PC-3 (cell line): Measurements from ENCODE around the gene CHRM2. TPM values are rescaled to one million over a fixed set of nuclear protein-coding genes. Genes with fewer than 3 reads are reported as not detected.

Experiments
- ATAC-seq: fragments of 200-7000 bp; cut with Tn5 transposase; 2 replicates; pipeline ENCODE4 v1.9.1; 2020; ENCODE audit warnings: mild to moderate bottlenecking, moderate library complexity
- BruUV-seq: library from RNA; stranded (reverse); fragments of 400-500 nt; replicated peaks from 2 replicates; lab custom pipeline; 2021; lab: Mats Ljungman, UMichigan
- CTCF ChIA-PET: fragments of 300-600 bp; sonication (Branson Sonifier 250); formaldehyde crosslinking; loops from one replicate; lab custom pipeline; 2022; ENCODE audit warnings: antibody characterized with exemption; lab: Charles Lee
- POLR2A ChIA-PET: fragments of 300-600 bp; sonication (Branson Sonifier 250); formaldehyde crosslinking; loops from one replicate; lab custom pipeline; 2022; ENCODE audit warnings: antibody characterized with exemption; ENCODE audit not compliant: unreplicated experiment; lab: Charles Lee
- DNase-seq: peaks from one replicate; pipeline ENCODE4 v3.0.0-alpha.2; 2015
- H2AFZ ChIP-seq: fragments of 300-600 bp; sonication (generic); 2 replicates; pipeline ENCODE4 v1.6.0; 2016; ENCODE audit warnings: antibody characterized with exemption, low read length
- H3F3A ChIP-seq: fragments of 300-600 bp; sonication (generic); one replicate; pipeline ENCODE4 v1.6.0; 2017; ENCODE audit warnings: antibody characterized with exemption, low read length, control low read depth, mild to moderate bottlenecking; ENCODE audit not compliant: unreplicated experiment
- H3K27ac ChIP-seq: fragments of 300-600 bp; sonication (generic); 2 replicates; pipeline ENCODE4 v1.5.1; 2016; ENCODE audit warnings: mild to moderate bottlenecking, low read length
- H3K27me3 ChIP-seq: fragments of 300-600 bp; sonication (generic); 2 replicates; pipeline ENCODE4 v1.6.1; 2016; ENCODE audit warnings: low read length, mixed read lengths
- H3K36me3 ChIP-seq: fragments of 300-600 bp; sonication (generic); 2 replicates; pipeline ENCODE4 v1.6.1; 2016; ENCODE audit warnings: low read depth, mixed run types, low read length, mixed read lengths
- H3K4me1 ChIP-seq: fragments of 300-600 bp; sonication (generic); 2 replicates; pipeline ENCODE4 v1.5.1; 2016; ENCODE audit warnings: low read length; ENCODE audit not compliant: insufficient read depth
- H3K4me2 ChIP-seq: fragments of 300-600 bp; sonication (generic); 2 replicates; pipeline ENCODE4 v1.6.0; 2016; ENCODE audit warnings: low read length
- H3K4me3 ChIP-seq: fragments of 300-600 bp; sonication (generic); 2 replicates; pipeline ENCODE4 v1.5.1; 2016; ENCODE audit warnings: mild to moderate bottlenecking, low read length, mixed read lengths
- H3K79me2 ChIP-seq: fragments of 300-600 bp; sonication (generic); 2 replicates; pipeline ENCODE4 v1.6.1; 2017; ENCODE audit warnings: low read length, mixed read lengths
- H3K9ac ChIP-seq: fragments of 300-600 bp; sonication (generic); 2 replicates; pipeline ENCODE4 v1.6.0; 2016; ENCODE audit warnings: mild to moderate bottlenecking, low read length
- H3K9me2 ChIP-seq: fragments of 300-600 bp; sonication (generic); replicated peaks from 2 replicates; pipeline ENCODE4 v1.6.1; 2016; ENCODE audit warnings: mixed run types, low read length, mixed read lengths
- H3K9me3 ChIP-seq: fragments of 300-600 bp; sonication (generic); 2 replicates; pipeline ENCODE4 v1.6.1; 2016; ENCODE audit warnings: low read length, mixed read lengths
- H4K20me1 ChIP-seq: fragments of 300-600 bp; sonication (generic); 2 replicates; pipeline ENCODE4 v1.6.1; 2016; ENCODE audit warnings: low read length, mixed read lengths
- CTCF ChIP-seq: fragments of 300-600 bp; sonication (generic); conservative IDR thresholded peaks from 2 replicates; pipeline ENCODE4 v1.5.1; 2017; ENCODE audit warnings: antibody characterized with exemption, low read depth, mild to moderate bottlenecking, low read length
- EZH2 ChIP-seq: fragments of 300-600 bp; sonication (generic); IDR thresholded peaks from one replicate; pipeline ENCODE4 v1.6.1; 2017; ENCODE audit warnings: antibody characterized with exemption, mild to moderate bottlenecking, low read length; ENCODE audit not compliant: unreplicated experiment
- EZH2phosphoT487 ChIP-seq: fragments of 300-600 bp; sonication (generic); IDR thresholded peaks from 2 replicates; pipeline ENCODE4 v1.6.1; 2018; ENCODE audit warnings: mild to moderate bottlenecking, antibody characterized with exemption, low read length, borderline replicate concordance
- intact Hi-C: fragments of 100-400 bp; cut with micrococcal nuclease; formaldehyde crosslinking; loops from 2 replicates; pipeline ENCODE4 v1.9.0; 2023
- total RNA-seq: library from RNA; depleted of rRNA; stranded (reverse); fragments of >200 nt; gene quantifications from 2 replicates; pipeline ENCODE4 v1.2.3, GENCODE V29; 2014

The CHRM2 gene
- total RNA-seq, 1 experiment from 2014 or later: not detected

- no peaks in the 10 kb centered on the region for H3K9me2 ChIP-seq
- H3K9me3 ChIP-seq: no peaks in the 10 kb centered on the region
- ATAC-seq: no peak
- no peak for DNase-seq
- H4K20me1 ChIP-seq: no peaks in the 10 kb centered on the region
- H3K36me3 ChIP-seq: no peaks in the 10 kb centered on the region
- H3K27me3 ChIP-seq: peaks cover 20% of the 10 kb centered on the region
- no peak overlapping the region for H3K4me3 ChIP-seq
- H3K27ac ChIP-seq: no peak overlapping the region
- no peak overlapping the region for H3K4me2 ChIP-seq
- H3K9ac ChIP-seq: no peak overlapping the region
- H3K79me2 ChIP-seq: no peaks in the 10 kb centered on the region
- no peaks in the 10 kb centered on the region for H3K4me1 ChIP-seq
- intact Hi-C loops: no loop called here
- ChIA-PET CTCF (no interaction called here), POLR2A (no interaction called here)
- no peaks in the 10 kb centered on the region for H3F3A ChIP-seq
- H2AFZ ChIP-seq: no peak overlapping the region
- no peak for TF ChIP-seq CTCF
- TF ChIP-seq EZH2phosphoT487: no peak
- no peak for TF ChIP-seq EZH2
- no TSS peak for BruUV-seq
These were observed 8.6 kb upstream of the CHRM2 start for GRCh38 chr7:136859803-136860202.

- no peaks in the 10 kb centered on the region for H3F3A ChIP-seq
- no peak for DNase-seq
- intact Hi-C loops: no loop called here
- no peaks in the 10 kb centered on the region for H3K9me2 ChIP-seq
- ChIA-PET CTCF (no interaction called here), POLR2A (no interaction called here)
- no peaks in the 10 kb centered on the region for H3K36me3 ChIP-seq
- TF ChIP-seq EZH2phosphoT487 (no peak), EZH2 (no peak), CTCF (no peak)
- BruUV-seq: no TSS peak
- no peak overlapping the region for H3K27ac ChIP-seq
- H2AFZ ChIP-seq: no peak overlapping the region
- no peak overlapping the region for H3K9ac ChIP-seq
- no peak overlapping the region for H3K4me3 ChIP-seq
- no peaks in the 10 kb centered on the region for H3K9me3 ChIP-seq
- H3K4me2 ChIP-seq: no peak overlapping the region
- H3K27me3 ChIP-seq: peaks cover 66% of the 10 kb centered on the region
- no peak for ATAC-seq
- H3K79me2 ChIP-seq: no peaks in the 10 kb centered on the region
- H4K20me1 ChIP-seq: no peaks in the 10 kb centered on the region
- H3K4me1 ChIP-seq: no peaks in the 10 kb centered on the region
These were observed 3.2 kb upstream of the CHRM2 start for GRCh38 chr7:136865236-136865635.

GRCh38 chr7:136865777-136866176 lies 2.7 kb upstream of the CHRM2 start:
- Histone ChIP-seq H3F3A (no peaks in the 10 kb centered on the region), H3K9me2 (no peaks in the 10 kb centered on the region), H3K36me3 (no peaks in the 10 kb centered on the region), H2AFZ (no peak overlapping the region), H3K4me2 (no peak overlapping the region), H3K27me3 (peaks cover 71% of the 10 kb centered on the region), H3K9ac (no peak overlapping the region), H3K27ac (no peak overlapping the region), H3K4me1 (no peaks in the 10 kb centered on the region), H3K9me3 (no peaks in the 10 kb centered on the region), H3K4me3 (no peak overlapping the region), H3K79me2 (no peaks in the 10 kb centered on the region), H4K20me1 (no peaks in the 10 kb centered on the region)
- intact Hi-C loops: no loop called here
- DNase-seq (no peak), ATAC-seq (no peak)
- TF ChIP-seq CTCF: no peak
- no TSS peak for BruUV-seq
- POLR2A ChIA-PET: no interaction called here
- CTCF ChIA-PET: no interaction called here
